Right kidney (tissue), 9 donors: Measurements from ENCODE around the gene FADS3.

Source experiments
- DNase-seq: peaks from one replicate; pipeline ENCODE4 v3.0.0-alpha.2; 2016
- long read RNA-seq, 8 donors: transcript quantifications; one replicate each; lab custom pipeline, GENCODE V29; 2026

The FADS3 gene, protein sequence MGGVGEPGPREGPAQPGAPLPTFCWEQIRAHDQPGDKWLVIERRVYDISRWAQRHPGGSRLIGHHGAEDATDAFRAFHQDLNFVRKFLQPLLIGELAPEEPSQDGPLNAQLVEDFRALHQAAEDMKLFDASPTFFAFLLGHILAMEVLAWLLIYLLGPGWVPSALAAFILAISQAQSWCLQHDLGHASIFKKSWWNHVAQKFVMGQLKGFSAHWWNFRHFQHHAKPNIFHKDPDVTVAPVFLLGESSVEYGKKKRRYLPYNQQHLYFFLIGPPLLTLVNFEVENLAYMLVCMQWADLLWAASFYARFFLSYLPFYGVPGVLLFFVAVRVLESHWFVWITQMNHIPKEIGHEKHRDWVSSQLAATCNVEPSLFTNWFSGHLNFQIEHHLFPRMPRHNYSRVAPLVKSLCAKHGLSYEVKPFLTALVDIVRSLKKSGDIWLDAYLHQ
- long read RNA-seq, donor 1, transcript FADS3-201 (12 exons, 1,779 nt): major isoform, 6 of 7 reads
- long read RNA-seq, donor 1, partial matches to known transcripts: 0 of 7 reads
- long read RNA-seq, donor 1, other reads (novel, unspliced or antisense): 0 of 7 reads
- long read RNA-seq, donor 2, transcript FADS3-201 (12 exons, 1,779 nt): major isoform, 9 of 10 reads
- long read RNA-seq, donor 2, partial matches to known transcripts: 0 of 10 reads
- long read RNA-seq, donor 2, other reads (novel, unspliced or antisense): 0 of 10 reads
- long read RNA-seq, donor 3, partial matches to known transcripts: 0 of 3 reads
- long read RNA-seq, donor 3, other reads (novel, unspliced or antisense): 0 of 3 reads
- long read RNA-seq, donor 4, partial matches to known transcripts: 0 of 5 reads
- long read RNA-seq, donor 4, other reads (novel, unspliced or antisense): 0 of 5 reads
- long read RNA-seq, donor 5, partial matches to known transcripts: 0 of 2 reads
- long read RNA-seq, donor 5, other reads (novel, unspliced or antisense): 0 of 2 reads
- long read RNA-seq, donor 6, full-length matches to known transcripts: 4 of 4 reads
- long read RNA-seq, donor 6, partial matches to known transcripts: 0 of 4 reads
- long read RNA-seq, donor 6, other reads (novel, unspliced or antisense): 0 of 4 reads
- long read RNA-seq, donor 7, transcript FADS3-201 (12 exons, 1,779 nt): major isoform, 8 of 8 reads
- long read RNA-seq, donor 7, partial matches to known transcripts: 0 of 8 reads
- long read RNA-seq, donor 7, other reads (novel, unspliced or antisense): 0 of 8 reads
- long read RNA-seq, donor 8, partial matches to known transcripts: 0 of 4 reads
- long read RNA-seq, donor 8, other reads (novel, unspliced or antisense): 0 of 4 reads

GRCh38 chr11:61891331-61892084, at the start of gene FADS3:
Gene FADS3 (minus strand): TSS chr11:61891545. CDS start chr11:61891381, 164 bp downstream.
- DNase-seq: peak; percentile 82

DNA sequence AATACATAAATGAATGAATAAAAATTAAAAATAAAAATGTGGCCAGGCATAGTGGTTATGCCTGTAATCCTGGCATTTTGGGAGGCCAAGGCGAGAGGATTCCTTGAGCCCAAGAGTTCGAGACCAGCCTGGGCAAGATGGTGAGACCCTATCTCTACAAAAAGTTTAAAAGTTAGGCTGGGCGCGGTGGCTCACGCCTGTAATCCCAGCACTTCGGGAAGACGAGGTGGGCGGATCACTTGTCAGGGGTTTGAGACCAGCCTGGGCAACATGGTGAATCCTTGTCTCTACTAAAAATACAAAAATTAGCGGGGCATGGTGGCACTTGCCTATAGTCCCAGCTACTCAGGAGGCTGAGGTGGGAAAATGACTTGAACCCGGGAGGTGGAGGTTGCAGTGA, 49.1 kb upstream of the FADS3 start:
- DNase-seq: no peak

DNA sequence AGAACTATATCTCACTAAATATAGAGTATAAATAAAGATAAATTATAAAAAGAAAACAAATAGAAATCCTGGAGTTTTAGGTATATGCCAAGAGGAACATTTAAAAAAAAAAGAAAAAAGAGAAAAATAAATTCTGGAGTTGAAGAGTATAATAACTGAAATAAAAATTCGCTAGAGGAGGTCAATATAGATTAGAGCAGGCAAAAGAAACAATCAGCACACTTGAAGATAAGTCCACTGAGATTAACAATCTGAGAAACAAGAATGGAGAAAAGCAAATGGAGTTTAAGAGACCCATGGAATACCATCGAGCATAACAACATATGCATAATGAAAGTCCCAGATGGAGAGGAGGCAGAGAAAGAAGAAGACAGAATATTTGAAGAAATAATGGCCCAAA, 44.5 kb upstream of the FADS3 start:
- DNase-seq: no peak

GRCh38 chr11:61930933-61931332, 39.6 kb upstream of the FADS3 start:
- DNase-seq: no peak

GRCh38 chr11:61928606-61929005, 37.3 kb upstream of the FADS3 start:
- DNase-seq: no peak

DNA sequence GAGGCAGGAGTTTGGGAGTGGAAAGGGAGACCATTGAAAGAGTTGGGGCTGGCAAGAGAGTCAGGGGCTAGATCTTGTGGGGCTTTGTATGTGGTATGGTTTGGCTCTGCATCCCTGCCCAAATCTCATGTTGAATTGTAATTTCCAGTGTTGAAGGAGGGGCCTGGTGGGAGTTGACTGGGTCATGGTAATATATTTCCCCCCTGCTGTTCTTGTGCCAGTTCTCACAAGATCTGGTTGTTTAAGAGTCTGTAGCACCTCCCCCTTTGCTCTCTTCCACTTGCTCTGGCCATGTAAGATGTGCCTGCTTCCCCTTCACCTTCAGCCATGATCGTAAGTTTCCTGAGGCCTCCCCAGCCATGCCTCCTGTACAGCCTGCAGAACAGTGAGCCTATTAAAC, 36.2 kb upstream of the FADS3 start:
- no peak for DNase-seq

- no peak for DNase-seq
Observed at GRCh38 chr11:61926235-61926634, 34.9 kb upstream of the FADS3 start.

GRCh38 chr11:61925736-61926135, 34.4 kb upstream of the FADS3 start:
- DNase-seq: no peak

- no peak for DNase-seq
Observed at GRCh38 chr11:61924064-61924455, 32.7 kb upstream of the FADS3 start.

GRCh38 chr11:61923166-61924063, 32.1 kb upstream of the FADS3 start:
- DNase-seq: peak; percentile 80

DNA sequence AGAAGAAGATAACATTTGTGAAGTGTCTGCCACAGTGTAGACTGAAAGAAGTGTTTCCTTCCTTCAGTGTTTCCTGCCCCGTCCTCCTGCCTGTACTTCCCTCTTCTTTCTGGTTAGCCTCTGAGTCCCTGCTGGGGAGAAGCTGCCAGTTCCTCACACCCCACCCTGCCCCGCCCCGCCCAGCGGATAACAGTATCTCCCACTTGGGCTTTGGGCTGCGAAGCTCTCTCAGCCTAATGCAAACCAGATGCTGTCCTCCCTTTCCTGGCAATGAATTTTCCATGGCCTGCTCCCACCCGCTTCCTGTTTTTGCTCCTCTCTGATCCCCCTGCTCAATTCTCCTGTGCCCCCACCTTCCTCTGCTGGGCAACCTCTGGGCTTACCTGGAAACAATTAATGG, 31.2 kb upstream of the FADS3 start:
- no peak for DNase-seq

DNA sequence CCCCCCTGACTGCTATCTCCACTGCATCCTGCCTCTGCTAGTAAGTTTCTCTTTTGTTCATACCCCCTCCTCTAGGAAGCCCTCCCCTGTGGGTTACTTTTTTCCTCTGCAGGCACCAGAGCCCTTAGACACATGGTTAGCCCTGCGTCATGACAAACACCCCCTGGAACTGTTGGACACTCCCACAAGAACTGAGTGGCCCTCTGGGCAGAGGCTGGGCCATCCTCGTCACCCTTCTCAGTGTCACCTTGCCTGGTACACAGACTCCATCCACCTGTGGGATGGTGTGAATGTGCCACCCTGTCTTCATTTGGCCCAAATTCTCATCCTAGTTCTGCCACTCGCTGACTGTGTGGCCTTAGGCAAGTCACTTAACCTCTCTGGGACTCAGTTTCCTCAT, 30.1 kb upstream of the FADS3 start:
- DNase-seq: no peak

DNA sequence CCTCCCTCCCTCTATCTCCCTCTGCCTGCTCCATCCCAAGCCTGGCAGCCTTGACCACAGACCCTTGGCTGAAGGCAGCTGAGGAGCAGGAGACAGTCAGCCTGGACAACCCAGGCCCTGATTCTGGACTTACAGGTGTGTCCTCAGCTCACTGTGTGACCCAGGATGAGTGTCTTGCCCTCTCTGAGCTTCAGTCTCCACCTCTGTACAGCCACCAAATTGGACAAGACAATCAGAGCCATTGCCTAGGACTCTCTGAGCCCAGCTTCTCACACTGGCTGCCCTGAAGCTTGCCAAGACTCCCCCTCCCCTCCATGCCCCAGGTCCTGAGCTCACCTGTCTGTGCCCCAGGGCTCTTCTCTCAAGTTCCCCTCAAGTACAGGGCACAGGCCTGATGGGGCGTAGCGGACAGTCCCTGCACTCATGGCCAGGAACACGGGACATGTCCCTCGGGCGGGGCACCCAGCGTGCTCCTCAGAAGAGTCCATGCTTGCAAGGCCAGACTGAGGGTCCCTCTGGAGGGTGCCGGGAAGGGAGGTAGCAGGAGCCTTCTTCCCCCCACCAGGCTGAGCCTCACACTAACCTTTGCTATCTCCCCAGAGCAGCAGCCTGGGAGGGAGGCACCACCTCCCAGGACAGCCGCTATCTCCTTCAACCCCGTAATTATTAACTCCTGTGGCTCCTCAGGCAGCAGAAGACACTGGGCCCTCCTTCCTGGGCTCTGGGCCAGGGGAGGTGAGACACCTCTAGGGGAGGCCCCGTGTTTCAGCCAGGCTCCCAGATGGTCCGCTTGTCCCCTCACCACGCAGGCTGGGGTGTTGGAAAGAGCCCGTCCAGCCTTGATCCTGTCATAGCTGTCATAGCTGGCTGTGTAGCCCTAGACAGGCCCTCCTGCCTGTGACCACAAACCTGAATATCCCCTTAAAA, 28.6 kb upstream of the FADS3 start:
- DNase-seq: no peak

DNA sequence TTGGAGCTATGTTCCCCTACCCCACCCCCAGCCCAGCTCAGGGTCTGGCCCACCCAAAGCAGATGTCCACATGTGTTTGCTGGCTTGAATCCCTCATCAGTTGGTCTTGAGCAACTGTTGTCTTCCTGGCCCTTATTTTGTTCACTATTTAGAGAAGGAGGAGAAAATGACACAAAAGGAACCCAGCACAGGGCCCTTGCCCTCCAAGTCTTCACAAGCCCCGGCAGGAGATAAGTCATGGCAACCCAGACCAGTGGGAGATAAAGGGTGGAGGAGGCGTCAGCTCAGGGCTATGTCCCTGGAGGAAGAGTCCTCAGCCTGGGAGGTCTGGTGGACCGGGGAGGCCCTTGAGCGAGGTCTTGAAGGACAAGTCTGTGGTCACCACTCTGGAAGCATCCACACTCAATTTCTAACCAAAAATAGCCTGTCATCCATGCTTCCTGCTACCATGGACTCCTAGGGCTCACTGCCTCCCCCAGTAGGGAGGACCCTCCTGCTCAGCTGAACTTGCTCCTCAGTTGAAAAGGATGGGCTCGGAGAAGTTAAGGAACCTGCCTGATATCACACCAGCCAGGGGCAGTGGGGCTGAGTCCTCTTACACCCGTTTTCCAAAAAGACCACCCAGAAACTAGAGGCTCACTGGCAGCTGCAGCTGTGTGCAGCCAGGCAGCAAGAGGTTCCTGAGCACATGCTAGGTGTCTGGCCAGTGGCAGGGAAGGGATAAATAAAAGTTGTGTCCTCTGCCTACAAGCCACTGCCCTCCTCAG, 27.8 kb upstream of the FADS3 start:
- DNase-seq: no peak

GRCh38 chr11:61918251-61918937, 27.0 kb upstream of the FADS3 start:
- DNase-seq: no peak

GRCh38 chr11:61917334-61918109, 26.2 kb upstream of the FADS3 start, which contains the start of gene RAB3IL1:
Gene RAB3IL1 (minus strand): TSS chr11:61917566. CDS start chr11:61917367, 199 bp downstream.
- peak; percentile 70 for DNase-seq

- DNase-seq: no peak
Observed at GRCh38 chr11:61916737-61917333, 25.5 kb upstream of the FADS3 start.
